Neutrophil (primary cell): ENCODE measurements around the gene SLC35G2.
"Not testable (repeated sequence)": the region's sequence is repeated elsewhere in the genome, so short reads cannot be mapped to it uniquely, and the experiment has no call there.

Experiments
- H3K27ac ChIP-seq: fragments of 200-600 bp; sonication (generic); 2 replicates; pipeline ENCODE4 v1.5.1; 2016; ENCODE audit warnings: mild to moderate bottlenecking, moderate library complexity
- H3K27me3 ChIP-seq: fragments of 200-600 bp; sonication (generic); 2 replicates; pipeline ENCODE4 v1.6.0; 2016; ENCODE audit warnings: mild to moderate bottlenecking
- H3K36me3 ChIP-seq: fragments of 200-600 bp; sonication (generic); 2 replicates; pipeline ENCODE4 v1.5.1; 2017
- H3K4me1 ChIP-seq, 2 experiments: fragments of 200-600 bp in 1 of 2; sonication (generic) in 1 of 2; 1 replicate in 1 of 2; 2 replicates in 1 of 2; pipeline versions ENCODE4 v1.5.1 to v1.6.1; 2013 to 2016; ENCODE audit warnings: low read depth in 1 of 2, low read length in 1 of 2, mild to moderate bottlenecking in 1 of 2, moderate library complexity in 1 of 2; ENCODE audit not compliant: control insufficient read depth in 1 of 2, insufficient read depth in 1 of 2
- H3K4me3 ChIP-seq, 2 experiments: fragments of 200-600 bp in 1 of 2; sonication (generic) in 1 of 2; 1 replicate in 1 of 2; 2 replicates in 1 of 2; pipeline ENCODE4 v1.5.1; 2013 to 2016; ENCODE audit warnings: low read depth in 1 of 2, low read length in 1 of 2, mild to moderate bottlenecking in 1 of 2, moderate library complexity in 1 of 2
- H3K9me3 ChIP-seq: fragments of 200-600 bp; sonication (generic); 2 replicates; pipeline ENCODE4 v1.5.1; 2016
- TF ChIP-seq, protein P1 (sequence below): fragments of 200-600 bp; sonication (generic); IDR thresholded peaks from 2 replicates; pipeline ENCODE4 v1.5.1; 2016; ENCODE audit warnings: antibody characterized with exemption

The SLC35G2 gene

DNA sequence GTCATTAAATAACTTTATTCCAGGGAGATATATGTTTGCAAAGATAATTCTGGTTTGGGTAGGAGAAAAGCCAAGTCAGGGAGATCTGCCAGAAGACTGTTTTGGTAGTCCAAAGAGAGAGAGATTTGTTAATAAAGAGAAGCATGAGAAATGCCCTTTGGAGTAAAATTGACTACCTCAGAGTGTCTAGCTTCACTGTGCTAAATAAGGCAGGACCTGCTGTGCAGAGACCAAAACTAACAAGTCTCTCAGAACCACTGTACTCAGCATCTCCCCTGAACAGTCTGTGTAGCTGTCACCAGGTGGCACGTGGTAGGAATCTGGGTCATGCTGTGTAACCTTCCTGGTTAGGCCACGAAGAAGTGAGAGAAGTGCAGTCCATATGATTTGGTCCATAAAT is 31.6 kb upstream of the SLC35G2 start:
- peak overlapping the region in 1 of 2 experiments; percentile 42 for H3K4me3 ChIP-seq
- no peaks in the 10 kb centered on the region for H3K36me3 ChIP-seq
- peaks cover 17 to 18% of the 10 kb centered on the region in 2 experiments for H3K4me1 ChIP-seq
- H3K27me3 ChIP-seq: no peaks in the 10 kb centered on the region
- no peaks in the 10 kb centered on the region for H3K9me3 ChIP-seq
- H3K27ac ChIP-seq: peak overlapping the region; percentile 87
- TF ChIP-seq, protein P1, sequence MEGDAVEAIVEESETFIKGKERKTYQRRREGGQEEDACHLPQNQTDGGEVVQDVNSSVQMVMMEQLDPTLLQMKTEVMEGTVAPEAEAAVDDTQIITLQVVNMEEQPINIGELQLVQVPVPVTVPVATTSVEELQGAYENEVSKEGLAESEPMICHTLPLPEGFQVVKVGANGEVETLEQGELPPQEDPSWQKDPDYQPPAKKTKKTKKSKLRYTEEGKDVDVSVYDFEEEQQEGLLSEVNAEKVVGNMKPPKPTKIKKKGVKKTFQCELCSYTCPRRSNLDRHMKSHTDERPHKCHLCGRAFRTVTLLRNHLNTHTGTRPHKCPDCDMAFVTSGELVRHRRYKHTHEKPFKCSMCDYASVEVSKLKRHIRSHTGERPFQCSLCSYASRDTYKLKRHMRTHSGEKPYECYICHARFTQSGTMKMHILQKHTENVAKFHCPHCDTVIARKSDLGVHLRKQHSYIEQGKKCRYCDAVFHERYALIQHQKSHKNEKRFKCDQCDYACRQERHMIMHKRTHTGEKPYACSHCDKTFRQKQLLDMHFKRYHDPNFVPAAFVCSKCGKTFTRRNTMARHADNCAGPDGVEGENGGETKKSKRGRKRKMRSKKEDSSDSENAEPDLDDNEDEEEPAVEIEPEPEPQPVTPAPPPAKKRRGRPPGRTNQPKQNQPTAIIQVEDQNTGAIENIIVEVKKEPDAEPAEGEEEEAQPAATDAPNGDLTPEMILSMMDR: no peak

DNA sequence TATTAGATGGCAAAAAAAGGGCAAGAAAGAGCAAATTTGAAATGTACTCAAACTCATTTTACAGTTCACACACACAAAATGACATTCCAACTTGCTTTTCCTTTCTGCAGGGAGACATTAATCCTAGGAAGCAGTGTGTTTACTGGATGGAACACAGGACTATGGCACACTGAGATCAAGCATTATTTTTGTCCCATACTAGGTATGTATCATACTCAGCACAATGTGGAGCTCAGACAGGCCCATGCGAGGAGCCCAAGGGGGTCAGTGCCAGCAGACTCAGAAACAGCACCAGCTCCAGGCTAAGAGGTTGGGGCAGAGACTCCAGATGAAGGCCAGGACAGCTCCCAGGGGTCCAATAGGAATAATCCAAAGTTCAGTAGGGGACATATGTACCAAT is 30.8 kb upstream of the SLC35G2 start:
- H3K27me3 ChIP-seq: no peaks in the 10 kb centered on the region
- no peaks in the 10 kb centered on the region for H3K9me3 ChIP-seq
- no peak overlapping the region for H3K4me3 ChIP-seq
- TF ChIP-seq, protein P1: no peak
- H3K27ac ChIP-seq: no peak overlapping the region
- peaks cover 17 to 18% of the 10 kb centered on the region in 2 experiments for H3K4me1 ChIP-seq
- H3K36me3 ChIP-seq: no peaks in the 10 kb centered on the region

DNA sequence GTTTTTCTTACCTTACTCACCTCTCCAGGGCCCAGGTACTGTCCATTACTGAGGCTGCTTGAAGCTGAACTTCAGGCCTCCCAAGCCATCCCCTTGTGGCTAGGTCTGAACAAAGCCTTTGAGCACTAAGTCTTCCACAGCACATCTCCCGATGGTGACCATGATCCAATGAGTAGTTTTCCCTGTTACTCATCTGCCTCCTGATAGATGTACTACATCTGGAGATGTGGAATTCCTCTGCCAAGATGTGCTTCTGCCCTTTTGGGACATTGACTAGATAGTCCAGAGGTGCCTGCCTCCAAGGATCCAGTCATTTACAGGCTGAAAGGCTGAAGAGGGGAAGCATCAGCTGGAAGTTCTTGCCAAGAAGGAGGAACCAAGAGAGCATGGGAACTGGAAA is 28.9 kb upstream of the SLC35G2 start:
- Histone ChIP-seq H3K9me3 (no peaks in the 10 kb centered on the region), H3K36me3 (no peaks in the 10 kb centered on the region), H3K27me3 (no peaks in the 10 kb centered on the region), H3K4me3 (no peak overlapping the region), H3K4me1 (peaks cover 17 to 18% of the 10 kb centered on the region in 2 experiments), H3K27ac (no peak overlapping the region)
- TF ChIP-seq, protein P1: no peak

DNA sequence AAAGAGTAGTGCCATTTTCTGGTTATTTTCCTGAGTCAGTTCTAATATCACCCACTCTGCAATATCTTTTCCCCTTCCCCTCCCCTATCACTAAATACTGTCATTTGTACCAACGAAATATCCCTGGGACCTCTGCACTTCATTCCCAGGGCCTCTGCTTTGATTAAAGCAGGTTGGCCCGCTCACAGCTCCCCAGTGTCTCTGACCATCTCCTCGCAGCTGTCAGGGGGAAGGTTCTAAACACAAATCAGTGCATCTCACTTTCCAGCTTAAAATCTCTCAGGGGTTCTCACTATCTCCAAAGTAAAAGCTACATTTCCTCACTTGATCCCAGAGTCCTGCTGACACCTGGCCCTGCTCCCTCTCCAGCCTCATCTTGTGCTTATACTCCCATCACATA is 28.1 kb upstream of the SLC35G2 start:
- no peak overlapping the region for H3K27ac ChIP-seq
- peaks cover 17 to 18% of the 10 kb centered on the region in 2 experiments for H3K4me1 ChIP-seq
- H3K9me3 ChIP-seq: no peaks in the 10 kb centered on the region
- H3K4me3 ChIP-seq: no peak overlapping the region
- H3K27me3 ChIP-seq: no peaks in the 10 kb centered on the region
- H3K36me3 ChIP-seq: no peaks in the 10 kb centered on the region
- TF ChIP-seq, protein P1: no peak

DNA sequence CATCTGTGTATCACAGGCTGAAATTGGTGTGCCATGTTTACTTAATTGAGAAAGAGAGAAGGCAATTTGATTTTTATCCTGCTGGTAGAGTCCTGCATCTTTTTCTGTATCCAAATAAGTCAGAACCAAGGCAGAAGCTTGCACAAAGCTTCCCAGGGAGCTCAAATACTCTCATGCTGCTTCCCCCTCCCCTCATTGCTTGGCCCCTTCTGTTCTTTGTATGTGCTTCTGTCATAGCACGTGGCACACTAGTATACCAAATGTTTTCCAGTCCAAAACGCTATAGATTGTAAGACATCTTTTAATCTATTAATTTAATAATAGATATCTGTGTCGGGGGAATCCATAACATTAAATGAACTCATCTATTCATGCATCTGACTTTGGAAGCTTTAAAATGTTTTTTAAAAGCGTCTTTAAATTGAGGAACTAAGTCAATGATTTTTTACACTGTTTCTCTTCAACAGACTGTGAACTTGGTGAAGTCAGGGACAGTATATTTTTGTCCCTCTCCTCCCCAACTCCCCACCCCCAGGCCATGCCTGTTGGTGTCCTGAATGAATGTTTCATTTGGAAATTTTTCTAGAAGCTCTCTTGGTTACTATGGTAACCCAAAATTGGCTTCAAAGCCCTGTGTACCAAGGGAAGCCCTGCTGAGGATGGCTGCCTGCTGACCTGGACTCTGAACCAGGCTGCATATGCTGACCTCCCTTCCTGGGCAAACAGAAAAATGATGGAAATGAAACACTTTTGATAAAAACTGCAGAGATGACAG is 26.2 kb upstream of the SLC35G2 start:
- Histone ChIP-seq H3K27ac (no peak overlapping the region), H3K9me3 (no peaks in the 10 kb centered on the region), H3K4me1 (no peaks in the 10 kb centered on the region), H3K27me3 (no peaks in the 10 kb centered on the region), H3K4me3 (no peak overlapping the region), H3K36me3 (no peaks in the 10 kb centered on the region)
- TF ChIP-seq, protein P1: no peak

DNA sequence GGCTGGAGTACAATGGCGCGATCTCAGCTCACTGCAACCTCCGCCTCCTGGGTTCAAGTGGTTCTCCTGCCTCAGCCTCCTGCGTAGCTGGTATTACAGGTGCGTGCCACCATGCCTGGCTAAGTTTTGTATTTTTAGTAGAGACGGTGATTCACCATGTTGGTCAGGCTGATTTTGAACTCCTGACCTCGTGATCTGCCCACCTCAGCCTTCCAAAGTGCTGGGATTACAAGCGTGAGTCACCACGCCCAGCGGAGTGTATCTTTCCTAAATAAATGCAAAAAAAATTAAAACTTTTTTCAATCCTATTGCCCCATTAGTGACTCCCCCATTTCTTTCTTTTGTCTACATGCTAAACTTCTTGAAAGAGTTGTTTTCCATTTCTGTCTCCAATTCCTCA is 17.8 kb upstream of the SLC35G2 start:
- not testable (repeated sequence) for H3K27ac ChIP-seq, H3K36me3 ChIP-seq, H3K4me3 ChIP-seq, H3K4me1 ChIP-seq, H3K27me3 ChIP-seq, H3K9me3 ChIP-seq
